GM12874 (cell line): ENCODE data around the gene EEA1.

Source experiments
- CTCF ChIP-seq: IDR thresholded peaks from 2 replicates; pipeline ENCODE4 v1.5.1; 2011; ENCODE audit warnings: low read depth, mild to moderate bottlenecking, control low read depth, low read length, moderate library complexity; ENCODE audit not compliant: insufficient read depth

EEA1 gene

GRCh38 chr12:92747151-92747550, 181.9 kb downstream of the EEA1 start:
- no peak for TF ChIP-seq CTCF

GRCh38 chr12:92745856-92746550, 183.1 kb downstream of the EEA1 start:
- TF ChIP-seq CTCF: no peak

- no peak for TF ChIP-seq CTCF
Observed at GRCh38 chr12:92743026-92743425, 186.1 kb downstream of the EEA1 start.

GRCh38 chr12:92740411-92740810, 188.7 kb downstream of the EEA1 start:
- no peak for TF ChIP-seq CTCF

GRCh38 chr12:92739113-92739512, 190.0 kb downstream of the EEA1 start:
- no peak for TF ChIP-seq CTCF

- no peak for TF ChIP-seq CTCF
Observed at GRCh38 chr12:92737855-92738850, 190.9 kb downstream of the EEA1 start.

- no peak for TF ChIP-seq CTCF
Observed at GRCh38 chr12:92736605-92737004, 192.5 kb downstream of the EEA1 start.
